ENCODE results near the gene NR2E1.

Gene NR2E1

GRCh38 chr6:108209738-108210137 lies 43.9 kb downstream of the NR2E1 start:
- no peak for DNase-seq (ENCODE audit: low spot score)

- no peak for DNase-seq (ENCODE audit: low spot score)
Measured at GRCh38 chr6:108210556-108210955, 44.7 kb downstream of the NR2E1 start.

- DNase-seq (ENCODE audit: low spot score): no peak
Measured at GRCh38 chr6:108211671-108212070, 45.8 kb downstream of the NR2E1 start.

- DNase-seq (ENCODE audit: low spot score): peak; percentile 4
Measured at GRCh38 chr6:108222064-108222463, 56.2 kb downstream of the NR2E1 start.

GRCh38 chr6:108222504-108222903 lies 56.7 kb downstream of the NR2E1 start:
- no peak for DNase-seq (ENCODE audit: low spot score)

GRCh38 chr6:108227290-108227689 lies 61.5 kb downstream of the NR2E1 start:
- no peak for DNase-seq (ENCODE audit: low spot score)

GRCh38 chr6:108228416-108228815 lies 62.6 kb downstream of the NR2E1 start:
- DNase-seq (ENCODE audit: low spot score): no peak

- DNase-seq (ENCODE audit: low spot score): no peak
Measured at GRCh38 chr6:108235127-108235526, 69.3 kb downstream of the NR2E1 start.

GRCh38 chr6:108236791-108237190 lies 71.0 kb downstream of the NR2E1 start:
- no peak for DNase-seq (ENCODE audit: low spot score)

- no peak for DNase-seq (ENCODE audit: low spot score)
Measured at GRCh38 chr6:108238322-108238721, 72.5 kb downstream of the NR2E1 start.

Measured in activated CD4-positive, alpha-beta T cell treated with anti-CD3 and anti-CD28 coated beads, Interleukin-2, Interleukin-4, amounts not matched to agents 100 ng/mL and 50 ng/mL, durations not matched to agents 16 hours and 8 hours (primary cell).